HCT116 (cell line): ENCODE results near the gene CRY1. TPM values are rescaled to one million over a fixed set of nuclear protein-coding genes. Genes with fewer than 3 reads are reported as not detected.

Source experiments
- ATAC-seq: fragments of 200-7000 bp; cut with Tn5 transposase; 2 replicates; pipeline ENCODE4 v1.9.1; 2020; ENCODE audit warnings: mild to moderate bottlenecking, moderate library complexity
- BruUV-seq: library from RNA; stranded (reverse); fragments of 400-500 nt; replicated peaks from 2 replicates; lab custom pipeline; 2021; lab: Mats Ljungman, UMichigan
- CTCF ChIA-PET: fragments of 300-600 bp; sonication (Branson Sonifier 250); formaldehyde crosslinking; loops from one replicate; lab custom pipeline; 2021; ENCODE audit warnings: antibody characterized with exemption; lab: Charles Lee
- POLR2A ChIA-PET: fragments of 300-600, 350-600 bp; sonication (Branson Sonifier 250); formaldehyde crosslinking; loops from one replicate; lab custom pipeline; 2021; ENCODE audit warnings: antibody characterized with exemption; lab: Charles Lee
- RAD21 ChIA-PET, 2 experiments: fragments of 300-600 bp; sonication (Branson Sonifier 250); formaldehyde crosslinking; loops; one replicate each; lab custom pipeline; 2023; ENCODE audit warnings: low total read pairs in 2 of 2; ENCODE audit not compliant: uncharacterized antibody in 2 of 2, unreplicated experiment in 2 of 2, low non-redundant PET in 1 of 2; lab: Charles Lee
- DNase-seq: peaks from one replicate; pipeline ENCODE4 v3.0.0-alpha.2; 2010; ENCODE audit warnings: low read depth, low spot score
- H2AFZ ChIP-seq: fragments of 200-600 bp; shearing (Covaris generic), sonication (generic); 2 replicates; pipeline ENCODE4 v1.6.1; 2017; ENCODE audit warnings: low read depth, mixed run types, mixed read lengths, antibody characterized with exemption, low read length; ENCODE audit not compliant: poor library complexity, severe bottlenecking
- H3K27ac ChIP-seq: 2 replicates; pipeline ENCODE4 v1.5.1; 2012; ENCODE audit warnings: low read depth, low read length
- H3K27me3 ChIP-seq: fragments of 200-600 bp; sonication (generic); 2 replicates; pipeline ENCODE4 v1.6.1; 2016; ENCODE audit warnings: mixed run types, low read length, mixed read lengths; ENCODE audit not compliant: insufficient read depth
- H3K36me3 ChIP-seq, 2 experiments: fragments of 200-500 bp in 1 of 2; fragments of 200-600 bp in 1 of 2; sonication (Bioruptor generic) in 1 of 2; sonication (generic) in 1 of 2; 2 replicates each; pipeline versions ENCODE4 v1.5.1 to v1.6.1; 2014 to 2016; ENCODE audit warnings: low read length in 2 of 2, inconsistent platforms in 1 of 2, mixed read lengths in 1 of 2, mixed run types in 1 of 2; ENCODE audit not compliant: insufficient read depth in 2 of 2, control insufficient read depth in 1 of 2
- H3K4me1 ChIP-seq, 2 experiments: fragments of 200-600 bp in 1 of 2; sonication (generic) in 1 of 2; 2 replicates each; pipeline versions ENCODE4 v1.5.1 to v1.6.1; 2012 to 2017; ENCODE audit warnings: low read length in 2 of 2, inconsistent platforms in 1 of 2, mild to moderate bottlenecking in 1 of 2, mixed read lengths in 1 of 2, mixed run types in 1 of 2, moderate library complexity in 1 of 2; ENCODE audit not compliant: insufficient read depth in 2 of 2, control insufficient read depth in 1 of 2
- H3K4me2 ChIP-seq: fragments of 200-600 bp; sonication (generic); 2 replicates; pipeline ENCODE4 v1.6.1; 2017; ENCODE audit warnings: mixed run types, low read length, mixed read lengths
- H3K4me3 ChIP-seq, 2 experiments: fragments of 200-600 bp in 1 of 2; sonication (generic) in 1 of 2; replicated peaks in 1 of 2; 2 replicates each; pipeline ENCODE4 v1.5.1; 2011 to 2016; ENCODE audit warnings: low read length in 2 of 2, control low read depth in 1 of 2, low read depth in 1 of 2, mild to moderate bottlenecking in 1 of 2, mixed read lengths in 1 of 2, mixed run types in 1 of 2
- H3K79me2 ChIP-seq: fragments of 200-600 bp; sonication (generic); 2 replicates; pipeline ENCODE4 v1.6.1; 2017; ENCODE audit warnings: mild to moderate bottlenecking, mixed run types, low read length, moderate library complexity, mixed read lengths; ENCODE audit not compliant: insufficient read depth
- H3K9ac ChIP-seq: fragments of 200-600 bp; sonication (generic); 2 replicates; pipeline ENCODE4 v1.6.1; 2016; ENCODE audit warnings: low read length, mixed read lengths
- H3K9me2 ChIP-seq: fragments of 200-600 bp; sonication (generic), shearing (Covaris generic); 2 replicates; pipeline ENCODE4 v1.6.1; 2017; ENCODE audit warnings: mixed run types, mild to moderate bottlenecking, moderate library complexity; ENCODE audit not compliant: insufficient read depth
- H3K9me3 ChIP-seq, 2 experiments: fragments of 200-500 bp in 1 of 2; fragments of 200-600 bp in 1 of 2; sonication (Bioruptor generic) in 1 of 2; sonication (generic) in 1 of 2; 2 replicates each; pipeline ENCODE4 v1.6.1; 2014 to 2017; ENCODE audit warnings: low read length in 2 of 2, mixed read lengths in 2 of 2, inconsistent platforms in 1 of 2, low read depth in 1 of 2, mild to moderate bottlenecking in 1 of 2, mixed run types in 1 of 2, moderate library complexity in 1 of 2; ENCODE audit not compliant: control insufficient read depth in 1 of 2, insufficient read depth in 1 of 2
- H4K20me1 ChIP-seq: fragments of 200-600 bp; sonication (generic), shearing (Covaris generic); 2 replicates; pipeline ENCODE4 v1.6.1; 2017; ENCODE audit warnings: mixed run types, mild to moderate bottlenecking, moderate library complexity; ENCODE audit not compliant: insufficient read depth
- ATF3 ChIP-seq: IDR thresholded peaks from 2 replicates; pipeline ENCODE4 v1.6.1; 2012
- CBX3 ChIP-seq: IDR thresholded peaks from 2 replicates; pipeline ENCODE4 v1.6.1; 2012; ENCODE audit warnings: low read depth
- CEBPB ChIP-seq: IDR thresholded peaks from 2 replicates; pipeline ENCODE4 v1.6.1; 2012; ENCODE audit warnings: low read depth
- CTCF ChIP-seq, 3 experiments: fragments of 200-600 bp in 1 of 3; sonication (generic) in 1 of 3; IDR thresholded peaks in 2 of 3; conservative IDR thresholded peaks in 1 of 3; 2 replicates each; pipeline ENCODE4 v1.5.1; 2012 to 2017; ENCODE audit warnings: low read depth in 2 of 3, low read length in 2 of 3, antibody characterized with exemption in 1 of 3, borderline replicate concordance in 1 of 3, control low read depth in 1 of 3, mild to moderate bottlenecking in 1 of 3, mixed read lengths in 1 of 3, mixed run types in 1 of 3, moderate library complexity in 1 of 3; ENCODE audit not compliant: insufficient read depth in 1 of 3
- EGR1 ChIP-seq: IDR thresholded peaks from 2 replicates; pipeline ENCODE4 v1.6.1; 2012; ENCODE audit warnings: low read depth
- EZH2 ChIP-seq: fragments of 200-600 bp; sonication (generic); IDR thresholded peaks from 2 replicates; pipeline ENCODE4 v1.6.1; 2017; ENCODE audit warnings: antibody characterized with exemption, mixed run types
- EZH2phosphoT487 ChIP-seq: fragments of 200-600 bp; IDR thresholded peaks from 2 replicates; pipeline ENCODE4 v1.6.1; 2018; ENCODE audit warnings: antibody characterized with exemption, borderline replicate concordance
- POLR2A ChIP-seq: IDR thresholded peaks from 2 replicates; pipeline ENCODE4 v1.7.0; 2011; ENCODE audit warnings: borderline replicate concordance; ENCODE audit not compliant: insufficient read depth, insufficient read length; ENCODE audit errors: extremely low read depth
- REST ChIP-seq: IDR thresholded peaks from 2 replicates; pipeline ENCODE4 v1.6.1; 2012; ENCODE audit warnings: low read depth
- SIN3A ChIP-seq: IDR thresholded peaks from 2 replicates; pipeline ENCODE4 v1.6.1; 2012; ENCODE audit warnings: low read depth
- SP1 ChIP-seq: IDR thresholded peaks from 2 replicates; pipeline ENCODE4 v1.6.1; 2012; ENCODE audit warnings: low read depth
- ZBTB33 ChIP-seq: IDR thresholded peaks from 2 replicates; pipeline ENCODE4 v1.6.1; 2011; ENCODE audit warnings: mild to moderate bottlenecking, low read length, moderate library complexity; ENCODE audit not compliant: insufficient replicate concordance; ENCODE audit errors: extremely low read depth
- intact Hi-C: fragments of 100-400 bp; cut with micrococcal nuclease; formaldehyde crosslinking; loops from 2 replicates; pipeline ENCODE4 v1.10.0; 2022
- total RNA-seq: library from RNA; stranded (reverse); gene quantifications from one replicate; pipeline ENCODE4 v1.2.1, GENCODE V29; 2021; ENCODE audit not compliant: unreplicated experiment

The CRY1 gene
- total RNA-seq, 1 experiment from 2014 or later, result 16.3 TPM

- POLR2A ChIA-PET, result no interaction called here
- no TSS peak for BruUV-seq
Measured at GRCh38 chr12:107017042-107017441, 76.3 kb downstream of the CRY1 start.

More at GRCh38 chr12:107017042-107017441, 76.3 kb downstream of the CRY1 start:
- no peaks in the 10 kb centered on the region for H3K79me2 ChIP-seq
- no peaks in the 10 kb centered on the region for H3K36me3 ChIP-seq
- H3K27me3 ChIP-seq, result no peaks in the 10 kb centered on the region
- no peak overlapping the region for H3K4me3 ChIP-seq
- H3K27ac ChIP-seq, result no peak overlapping the region
- ATAC-seq, result no peak
- no peak overlapping the region for H3K9ac ChIP-seq
- no peaks in the 10 kb centered on the region for H3K9me3 ChIP-seq
- no peak overlapping the region for H2AFZ ChIP-seq
- RAD21 ChIA-PET, result no interaction called here
- no peak overlapping the region for H3K4me2 ChIP-seq
- intact Hi-C loops, result no loop called here
- no peak for TF ChIP-seq EZH2
- no peak for TF ChIP-seq SP1
- no peak for TF ChIP-seq CBX3
- TF ChIP-seq CEBPB, result no peak
- TF ChIP-seq CTCF (IDR thresholded peaks at IDR 0.05 in 2 of 3, conservative IDR thresholded peaks at IDR 0.05 in 1 of 3; ENCODE audit: borderline replicate concordance in 1 of 3, insufficient read depth in 1 of 3, low read depth in 2 of 3, low read length in 2 of 3), result no peak
- no peak for TF ChIP-seq EZH2phosphoT487
- no peak for TF ChIP-seq POLR2A
- TF ChIP-seq REST, result no peak
- TF ChIP-seq EGR1, result no peak
- TF ChIP-seq ATF3, result no peak
- no peak for TF ChIP-seq ZBTB33
- no peak for TF ChIP-seq SIN3A
- DNase-seq, result no peak
- H4K20me1 ChIP-seq, result no peaks in the 10 kb centered on the region
- peaks cover 0 to 5% of the 10 kb centered on the region in 2 experiments; a peak in 2 of 4 replicates for H3K4me1 ChIP-seq
- H3K9me2 ChIP-seq, result no peaks in the 10 kb centered on the region
- CTCF ChIA-PET, result no interaction called here
